Measurements from ENCODE around the gene PRKAG2. TPM values are rescaled to one million over a fixed set of nuclear protein-coding genes. Genes with fewer than 3 reads are reported as not detected.
"Not testable (repeated sequence)": the region's sequence is repeated elsewhere in the genome, so short reads cannot be mapped to it uniquely, and the experiment has no call there.

Gene PRKAG2
- total RNA-seq, 1 donor from 2014 or later, result 15.7 TPM

- intact Hi-C loops (cut with micrococcal nuclease), result loop anchor here (5.0 kb wide), 2 partner anchors 183 to 238 kb away; partner anchors contain the start of gene RHEB
Observed at GRCh38 chr7:151755131-151755801, 121.6 kb downstream of the PRKAG2 start.

GRCh38 chr7:151754688-151755130, 122.2 kb downstream of the PRKAG2 start:
- intact Hi-C loops (cut with micrococcal nuclease), result loop anchor here (5.0 kb wide), 2 partner anchors 182 to 237 kb away; partner anchors contain the start of gene RHEB

GRCh38 chr7:151754142-151754590, 122.7 kb downstream of the PRKAG2 start:
- intact Hi-C loops (cut with micrococcal nuclease), result no loop called here

GRCh38 chr7:151752816-151753595, 123.9 kb downstream of the PRKAG2 start:
- intact Hi-C loops (cut with micrococcal nuclease), result no loop called here

- intact Hi-C loops (cut with micrococcal nuclease), result no loop called here
Observed at GRCh38 chr7:151752037-151752436, 124.9 kb downstream of the PRKAG2 start.

- intact Hi-C loops (cut with micrococcal nuclease), result no loop called here
Observed at GRCh38 chr7:151748733-151749132, 128.2 kb downstream of the PRKAG2 start.

GRCh38 chr7:151748021-151748420, 128.9 kb downstream of the PRKAG2 start:
- intact Hi-C loops (cut with micrococcal nuclease), result not testable (repeated sequence)

GRCh38 chr7:151745706-151746105, 131.2 kb downstream of the PRKAG2 start:
- intact Hi-C loops (cut with micrococcal nuclease), result no loop called here

- intact Hi-C loops (cut with micrococcal nuclease), result no loop called here
Observed at GRCh38 chr7:151744656-151745638, 132.0 kb downstream of the PRKAG2 start.

- intact Hi-C loops (cut with micrococcal nuclease), result no loop called here
Observed at GRCh38 chr7:151744051-151744580, 132.8 kb downstream of the PRKAG2 start.

- intact Hi-C loops (cut with micrococcal nuclease), result no loop called here
Observed at GRCh38 chr7:151743481-151743983, 133.4 kb downstream of the PRKAG2 start.

- intact Hi-C loops (cut with micrococcal nuclease), result no loop called here
Observed at GRCh38 chr7:151742713-151743480, 134.0 kb downstream of the PRKAG2 start.

- intact Hi-C loops (cut with micrococcal nuclease), result no loop called here
Observed at GRCh38 chr7:151741585-151741984, 135.3 kb downstream of the PRKAG2 start.

- intact Hi-C loops (cut with micrococcal nuclease), result no loop called here
Observed at GRCh38 chr7:151740081-151740851, 136.6 kb downstream of the PRKAG2 start.

- intact Hi-C loops (cut with micrococcal nuclease), result no loop called here
Observed at GRCh38 chr7:151738925-151739324, 138.0 kb downstream of the PRKAG2 start.

- intact Hi-C loops (cut with micrococcal nuclease), result no loop called here
Observed at GRCh38 chr7:151736403-151736909, 140.5 kb downstream of the PRKAG2 start.

GRCh38 chr7:151735851-151736402, 141.0 kb downstream of the PRKAG2 start:
- intact Hi-C loops (cut with micrococcal nuclease), result no loop called here

- intact Hi-C loops (cut with micrococcal nuclease), result no loop called here
Observed at GRCh38 chr7:151735186-151735850, 141.6 kb downstream of the PRKAG2 start.
